K562 (cell line): ENCODE data around the gene ZNF474. TPM values are rescaled to one million over a fixed set of nuclear protein-coding genes. Genes with fewer than 3 reads are reported as not detected.

Experiments used
- ATAC-seq: fragments of 200-7000 bp; cut with Tn5 transposase; 3 replicates; pipeline ENCODE4 v1.9.1; 2020; ENCODE audit warnings: moderate library complexity
- BruUV-seq: library from RNA; stranded (reverse); fragments of 400-500 nt; replicated peaks from 2 replicates; lab custom pipeline; 2021; lab: Mats Ljungman, UMichigan
- CTCF ChIA-PET: fragments of 300-600 bp; formaldehyde crosslinking; extraction: SDS; loops from one replicate; lab custom pipeline; 2021; ENCODE audit warnings: low intra/inter-chr PET ratio; lab: Yijun Ruan, JAX
- POLR2A ChIA-PET: fragments of 300-600, 350-650 bp; sonication (Branson Sonifier 250); formaldehyde crosslinking; extraction: SDS; loops from one replicate; lab custom pipeline; 2021; ENCODE audit warnings: antibody characterized with exemption, inconsistent platforms; lab: Yijun Ruan, JAX
- DNase-seq, 4 experiments: peaks; one replicate each; pipeline versions ENCODE4 v3.0.0 to v3.0.0-alpha.2; 2011 to 2018; ENCODE audit warnings: low spot score in 3 of 4, mixed read lengths in 3 of 4; ENCODE audit errors: extremely low read depth in 1 of 4
- FAIRE-seq: peaks from 2 replicates; lab custom pipeline; 2011; peaks lifted over from hg19 to GRCh38; lab: Jason Lieb, UNC
- H2AFZ ChIP-seq: 2 replicates; pipeline ENCODE4 v1.6.0; 2011; ENCODE audit warnings: low read depth, low read length, control low read depth, inconsistent platforms
- H3K27ac ChIP-seq: fragments of 200-600 bp; 3 replicates; pipeline ENCODE4 v1.8.0; 2011; ENCODE audit warnings: low read depth, mild to moderate bottlenecking, control low read depth, inconsistent platforms, low read length, moderate library complexity, mixed read lengths; ENCODE audit errors: extremely low read depth
- H3K27me3 ChIP-seq, 2 experiments: fragments of 300-600 bp in 1 of 2; 2 replicates in 1 of 2; 3 replicates in 1 of 2; pipeline versions ENCODE4 v1.6.0 to v1.8.0; 2011; ENCODE audit warnings: inconsistent platforms in 2 of 2, low read length in 2 of 2, mild to moderate bottlenecking in 1 of 2, mixed read lengths in 1 of 2, moderate library complexity in 1 of 2; ENCODE audit not compliant: control insufficient read depth in 2 of 2, insufficient read depth in 2 of 2
- H3K36me3 ChIP-seq: fragments of 300-600 bp; 3 replicates; pipeline ENCODE4 v1.8.0; 2011; ENCODE audit warnings: mild to moderate bottlenecking, low read length, inconsistent platforms; ENCODE audit not compliant: control insufficient read depth, insufficient read depth
- H3K4me1 ChIP-seq, 2 experiments: fragments of 200-600 bp in 1 of 2; replicated peaks in 1 of 2; 2 replicates in 1 of 2; 3 replicates in 1 of 2; pipeline versions ENCODE4 v1.5.1 to v1.8.0; 2011; ENCODE audit warnings: inconsistent platforms in 2 of 2, low read length in 2 of 2, mild to moderate bottlenecking in 1 of 2, mixed read lengths in 1 of 2, moderate library complexity in 1 of 2; ENCODE audit not compliant: control insufficient read depth in 2 of 2, insufficient read depth in 2 of 2
- H3K4me2 ChIP-seq: 2 replicates; pipeline ENCODE4 v1.6.1; 2011; ENCODE audit warnings: low read length, control low read depth, inconsistent platforms, mixed read lengths; ENCODE audit not compliant: insufficient read depth
- H3K4me3 ChIP-seq: fragments of 200-600 bp; sonication (generic), shearing (Covaris generic); 2 replicates; pipeline ENCODE4 v1.5.1; 2016; ENCODE audit warnings: control low read depth, inconsistent platforms
- H3K79me2 ChIP-seq: fragments of 200-600 bp; 3 replicates; pipeline ENCODE4 v1.8.0; 2011; ENCODE audit warnings: low read length, inconsistent platforms; ENCODE audit not compliant: control insufficient read depth, insufficient read depth
- H3K9ac ChIP-seq, 2 experiments: 2 replicates each; pipeline versions ENCODE4 v1.6.0 to v1.6.1; 2011; ENCODE audit warnings: low read depth in 2 of 2, low read length in 2 of 2, control low read depth in 1 of 2, inconsistent platforms in 1 of 2, mild to moderate bottlenecking in 1 of 2, mixed read lengths in 1 of 2; ENCODE audit not compliant: insufficient read depth in 1 of 2
- H3K9me1 ChIP-seq: one replicate; pipeline ENCODE4 v1.6.0; 2011; ENCODE audit warnings: inconsistent platforms, mild to moderate bottlenecking, low read length, moderate library complexity; ENCODE audit not compliant: control insufficient read depth, insufficient read depth
- H3K9me3 ChIP-seq: replicated peaks from 2 replicates; pipeline ENCODE4 v1.5.1; 2011; ENCODE audit warnings: low read depth, low read length, inconsistent platforms; ENCODE audit not compliant: control insufficient read depth, insufficient read depth
- H4K20me1 ChIP-seq: replicated peaks from 2 replicates; pipeline ENCODE4 v1.6.1; 2011; ENCODE audit warnings: low read length, inconsistent platforms, mixed read lengths; ENCODE audit not compliant: control insufficient read depth, insufficient read depth
- NEUROD1 ChIP-seq: fragments of 150-350 bp; IDR thresholded peaks from 2 replicates; pipeline ENCODE4 v1.6.1; 2014; ENCODE audit warnings: borderline replicate concordance, low read length, low read depth; ENCODE audit not compliant: partially characterized antibody
- NFE2L1 ChIP-seq: fragments of 450-650 bp; IDR thresholded peaks from 2 replicates; pipeline ENCODE4 v1.6.1; 2016; ENCODE audit warnings: missing genetic modification characterization, low read depth, mild to moderate bottlenecking, missing compliant biosample characterization, moderate library complexity, borderline replicate concordance
- ZNF444 ChIP-seq: fragments of 250-450 bp; sonication (Bioruptor Pico); IDR thresholded peaks from 2 replicates; pipeline ENCODE4 v1.4.0; 2020; ENCODE audit warnings: mild to moderate bottlenecking, moderate library complexity
- WGBS: fragments of 100-300 bp; shearing (Covaris generic); methylation state at CpG from one replicate; pipeline ENCODE4 v1.1.6; 2016; ENCODE audit warnings: low coverage, mixed read lengths; ENCODE audit not compliant: insufficient coverage; ENCODE audit errors: missing lambda C conversion rate; 5-methylcytosine and 5-hydroxymethylcytosine counted together
- in situ Hi-C: fragments of 300-500 bp; cut with MboI; formaldehyde crosslinking; loops from 4 replicates; pipeline ENCODE4 v1.15.0; 2018; ENCODE audit warnings: inconsistent platforms, mixed read lengths
- intact Hi-C: fragments of 100-400 bp; cut with micrococcal nuclease; formaldehyde crosslinking; loops from 2 replicates; pipeline ENCODE4 v1.14.2; 2022
- polyA plus RNA-seq, 8 experiments: library from polyadenylated mRNA; depleted of rRNA in 4 of 8; stranded (reverse) in 5 of 8; unstranded in 3 of 8; fragments of >200 nt; fragmentation: Nextera tagmentation in 2 of 8; fragmentation: Illumina TruSeq in 1 of 8; extraction: Ambion mirVana in 2 of 8; extraction: Trizol in 1 of 8; gene quantifications; 2 replicates each; pipeline versions ENCODE4 v1.2.1 to v1.2.3, GENCODE V29; 2011 to 2014; ENCODE audit warnings: inconsistent platforms in 1 of 8, missing spikeins in 1 of 8
- total RNA-seq, 7 experiments: library from RNA; depleted of rRNA in 6 of 7; stranded (reverse); fragments of >200 nt in 6 of 7; fragmentation: Illumina TruSeq in 2 of 7; extraction: Trizol in 2 of 7; gene quantifications; 2 replicates each; pipeline versions ENCODE4 v1.2.1 to v1.2.3, GENCODE V29; 2011 to 2021; ENCODE audit warnings: low replicate concordance in 1 of 7
- TF ChIP-seq, protein P1 (sequence below): sonication (generic); formaldehyde crosslinking; IDR thresholded peaks from 2 replicates; pipeline ENCODE4 v1.8.1; 2023; ENCODE audit warnings: mild to moderate bottlenecking, missing genetic modification reagents, moderate library complexity
- TF ChIP-seq, protein P2 (sequence below): fragments of 450-650 bp; formaldehyde crosslinking; IDR thresholded peaks from 2 replicates; pipeline ENCODE4 v1.4.0; 2020; ENCODE audit warnings: mild to moderate bottlenecking, moderate library complexity
- TF ChIP-seq, protein P3 (sequence below): fragments of 250-450 bp; sonication (Bioruptor Pico); IDR thresholded peaks from 2 replicates; pipeline ENCODE4 v1.4.0; 2020

ZNF474 gene
- total and polyA plus RNA-seq, 9 of the 15 experiments (the other 6 are each of a cell fraction or from before 2014, with no cell fraction given) = 0.16 to 0.62 (median 0.39) TPM

DNA sequence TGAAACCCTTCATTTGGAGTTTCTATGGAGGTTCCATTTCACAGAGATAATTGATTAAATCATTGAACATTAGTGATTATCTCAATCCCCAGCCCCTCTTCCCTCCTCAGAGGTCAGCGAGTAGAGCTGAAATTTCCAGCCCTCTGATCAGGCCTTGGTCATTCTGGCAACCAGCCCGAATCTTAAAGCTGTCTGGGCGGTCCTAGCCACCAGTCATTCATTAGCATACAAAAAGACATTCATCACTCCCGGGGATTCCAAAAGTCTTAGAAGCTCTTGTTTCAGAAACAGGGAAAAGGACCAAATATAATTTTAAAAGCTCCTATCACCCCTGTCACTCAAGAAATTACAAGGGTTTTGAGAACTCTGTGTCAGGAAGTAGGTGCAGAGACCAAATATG lies 41.3 kb downstream of the ZNF474 start (continued):
- TF ChIP-seq, protein P1, sequence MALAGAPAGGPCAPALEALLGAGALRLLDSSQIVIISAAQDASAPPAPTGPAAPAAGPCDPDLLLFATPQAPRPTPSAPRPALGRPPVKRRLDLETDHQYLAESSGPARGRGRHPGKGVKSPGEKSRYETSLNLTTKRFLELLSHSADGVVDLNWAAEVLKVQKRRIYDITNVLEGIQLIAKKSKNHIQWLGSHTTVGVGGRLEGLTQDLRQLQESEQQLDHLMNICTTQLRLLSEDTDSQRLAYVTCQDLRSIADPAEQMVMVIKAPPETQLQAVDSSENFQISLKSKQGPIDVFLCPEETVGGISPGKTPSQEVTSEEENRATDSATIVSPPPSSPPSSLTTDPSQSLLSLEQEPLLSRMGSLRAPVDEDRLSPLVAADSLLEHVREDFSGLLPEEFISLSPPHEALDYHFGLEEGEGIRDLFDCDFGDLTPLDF (CRISPR knock-in tag) = no peak

DNA sequence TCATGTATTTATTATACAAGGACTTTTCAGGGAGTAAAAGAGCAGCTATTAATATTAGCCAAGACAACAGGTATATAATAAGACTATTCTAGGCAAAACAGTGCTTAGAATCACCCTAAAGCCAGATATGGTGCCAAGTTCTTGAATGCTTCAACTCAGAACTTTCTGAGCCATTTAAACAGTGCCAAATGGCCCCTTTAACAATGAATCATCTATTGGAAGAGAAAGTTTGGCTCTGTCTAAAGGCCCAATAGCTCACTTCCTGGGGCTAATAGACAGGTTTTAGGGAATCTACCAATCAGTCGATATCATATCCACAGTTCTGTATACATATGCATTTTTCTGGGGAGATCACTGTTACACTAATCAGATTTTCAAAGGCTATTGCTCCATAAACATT lies 42.9 kb downstream of the ZNF474 start:
- Histone ChIP-seq H4K20me1 (no peaks in the 10 kb centered on the region), H3K9me1 (no peaks in the 10 kb centered on the region), H3K27me3 (no peaks in the 10 kb centered on the region; a peak in 1 of 5 replicates), H3K4me3 (no peak overlapping the region), H3K9me3 (no peaks in the 10 kb centered on the region), H3K4me1 (peaks cover 4 to 10% of the 10 kb centered on the region in 2 experiments; a peak in 3 of 5 replicates), H3K79me2 (no peaks in the 10 kb centered on the region), H3K27ac (no peak overlapping the region), H3K36me3 (no peaks in the 10 kb centered on the region), H3K9ac (no peak overlapping the region), H2AFZ (no peak overlapping the region; the same call in 1 of the 2 replicates), H3K4me2 (no peak overlapping the region)
- FAIRE-seq = no peak
- POLR2A ChIA-PET = no interaction called here
- TF ChIP-seq, protein P2, sequence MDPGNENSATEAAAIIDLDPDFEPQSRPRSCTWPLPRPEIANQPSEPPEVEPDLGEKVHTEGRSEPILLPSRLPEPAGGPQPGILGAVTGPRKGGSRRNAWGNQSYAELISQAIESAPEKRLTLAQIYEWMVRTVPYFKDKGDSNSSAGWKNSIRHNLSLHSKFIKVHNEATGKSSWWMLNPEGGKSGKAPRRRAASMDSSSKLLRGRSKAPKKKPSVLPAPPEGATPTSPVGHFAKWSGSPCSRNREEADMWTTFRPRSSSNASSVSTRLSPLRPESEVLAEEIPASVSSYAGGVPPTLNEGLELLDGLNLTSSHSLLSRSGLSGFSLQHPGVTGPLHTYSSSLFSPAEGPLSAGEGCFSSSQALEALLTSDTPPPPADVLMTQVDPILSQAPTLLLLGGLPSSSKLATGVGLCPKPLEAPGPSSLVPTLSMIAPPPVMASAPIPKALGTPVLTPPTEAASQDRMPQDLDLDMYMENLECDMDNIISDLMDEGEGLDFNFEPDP = no peak
- TF ChIP-seq NFE2L1 (tag) (no peak), NEUROD1 (no peak), ZNF444 (no peak)
- TF ChIP-seq, protein P3, sequence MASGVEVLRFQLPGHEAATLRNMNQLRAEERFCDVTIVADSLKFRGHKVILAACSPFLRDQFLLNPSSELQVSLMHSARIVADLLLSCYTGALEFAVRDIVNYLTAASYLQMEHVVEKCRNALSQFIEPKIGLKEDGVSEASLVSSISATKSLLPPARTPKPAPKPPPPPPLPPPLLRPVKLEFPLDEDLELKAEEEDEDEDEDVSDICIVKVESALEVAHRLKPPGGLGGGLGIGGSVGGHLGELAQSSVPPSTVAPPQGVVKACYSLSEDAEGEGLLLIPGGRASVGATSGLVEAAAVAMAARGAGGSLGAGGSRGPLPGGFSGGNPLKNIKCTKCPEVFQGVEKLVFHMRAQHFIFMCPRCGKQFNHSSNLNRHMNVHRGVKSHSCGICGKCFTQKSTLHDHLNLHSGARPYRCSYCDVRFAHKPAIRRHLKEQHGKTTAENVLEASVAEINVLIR (CRISPR knock-in tag) = no peak
- no TSS peak for BruUV-seq
- WGBS = 11% methylated on average over 1 of the region's 1 CpG
- CTCF ChIA-PET = no interaction called here
- no peak for ATAC-seq
- in situ Hi-C loops (no loop called here), intact Hi-C loops (loop anchor here (5.0 kb wide), 1 partner anchor 210 kb away; the partner anchor contains the start of gene SRFBP1)
- no peak for DNase-seq
